HL-60/S4 treated with retinoic acid at 250 ng/mL for 4 days and 3 days (cell line): ENCODE data around the gene SARNP.

Experiments used
- in situ Hi-C: fragments of 300-500 bp; cut with MboI; formaldehyde crosslinking; loops from 2 replicates; pipeline ENCODE4 v1.7.0; 2022; ENCODE audit warnings: low sequenced_read_pairs

The SARNP gene

DNA sequence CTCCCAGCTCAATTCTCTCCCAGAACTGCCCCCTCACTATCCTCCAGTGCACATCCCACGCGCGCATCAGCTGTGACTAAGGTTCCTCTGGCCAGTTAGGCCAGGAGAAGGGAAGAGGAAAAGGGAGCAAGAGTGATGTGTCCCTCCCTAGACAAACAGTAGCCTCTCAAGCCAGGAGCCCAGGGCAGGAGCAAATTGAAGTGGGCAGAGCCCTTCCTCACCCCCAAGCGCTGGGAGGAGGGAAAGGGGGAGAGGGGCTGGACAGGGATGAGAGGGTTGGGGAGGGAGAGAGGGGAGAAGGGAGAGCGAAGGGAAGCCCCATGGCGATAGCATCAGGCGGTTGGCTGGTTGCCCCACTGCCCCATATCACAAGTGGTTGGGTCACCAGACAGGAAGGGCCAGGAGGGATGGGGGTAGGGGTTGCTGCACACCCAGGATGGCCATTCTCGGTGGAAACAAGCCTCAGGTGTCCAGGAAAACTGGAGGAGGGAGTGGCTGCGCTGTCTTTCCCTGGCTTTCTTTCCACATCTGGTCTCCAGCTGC, 89.8 kb downstream of the SARNP start:
- in situ Hi-C loops = no loop called here

DNA sequence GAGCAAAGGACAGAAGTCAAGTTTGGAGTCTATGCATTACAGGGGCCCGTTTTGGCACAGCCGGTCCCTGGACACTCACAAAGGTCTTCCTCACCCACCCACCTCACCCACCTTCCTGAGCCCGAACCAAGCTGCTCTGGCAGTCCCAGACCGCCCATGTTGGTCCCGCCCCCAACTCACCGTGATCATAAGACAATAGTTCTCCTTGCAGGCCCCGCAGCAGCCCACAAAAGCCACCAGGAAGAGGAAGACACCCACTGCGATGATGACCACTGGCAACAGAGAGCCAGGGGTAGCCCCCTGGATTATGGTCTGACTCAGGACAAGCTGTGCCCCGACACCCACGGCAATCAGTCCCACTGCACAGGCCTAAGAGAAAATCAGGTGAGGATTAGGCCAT, 90.6 kb downstream of the SARNP start:
- in situ Hi-C loops = no loop called here

DNA sequence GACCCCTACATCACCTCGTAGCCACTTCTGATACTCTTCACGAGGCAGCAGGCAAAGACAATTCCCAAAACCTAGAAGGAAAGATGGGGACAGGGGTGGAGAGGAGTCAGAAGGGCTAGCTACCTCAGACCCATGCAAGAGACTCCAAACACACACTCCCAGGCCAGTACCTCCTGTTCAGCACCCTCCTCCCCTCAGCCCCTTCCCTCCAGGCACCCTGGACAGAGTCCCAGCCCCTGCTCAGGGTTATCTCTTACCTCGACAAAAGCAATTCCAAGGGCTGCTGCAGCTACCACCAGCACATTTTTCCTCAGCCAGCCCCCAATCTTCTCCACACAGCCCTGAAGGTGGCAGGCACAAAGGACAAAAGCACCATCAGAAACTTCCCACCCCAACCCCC, 92.0 kb downstream of the SARNP start:
- in situ Hi-C loops = no loop called here

DNA sequence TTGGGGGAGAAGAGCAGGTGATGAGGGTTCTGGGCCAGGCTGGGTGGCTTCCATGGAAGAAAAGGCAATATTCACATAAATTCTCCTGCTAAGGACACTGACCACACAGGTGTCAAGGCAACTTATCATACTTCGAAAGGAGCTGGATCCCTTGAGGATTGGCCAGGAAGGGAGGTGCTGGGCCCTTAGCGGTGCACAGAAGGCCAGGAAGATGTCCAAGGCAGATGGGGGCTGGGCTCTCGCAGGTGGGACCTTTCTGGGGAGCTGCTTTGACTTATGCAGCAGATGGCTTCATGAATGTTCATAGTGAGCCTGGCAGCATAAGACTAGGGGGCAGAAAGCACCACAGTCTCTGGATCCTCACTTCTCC, 92.6 kb downstream of the SARNP start:
- in situ Hi-C loops = no loop called here

DNA sequence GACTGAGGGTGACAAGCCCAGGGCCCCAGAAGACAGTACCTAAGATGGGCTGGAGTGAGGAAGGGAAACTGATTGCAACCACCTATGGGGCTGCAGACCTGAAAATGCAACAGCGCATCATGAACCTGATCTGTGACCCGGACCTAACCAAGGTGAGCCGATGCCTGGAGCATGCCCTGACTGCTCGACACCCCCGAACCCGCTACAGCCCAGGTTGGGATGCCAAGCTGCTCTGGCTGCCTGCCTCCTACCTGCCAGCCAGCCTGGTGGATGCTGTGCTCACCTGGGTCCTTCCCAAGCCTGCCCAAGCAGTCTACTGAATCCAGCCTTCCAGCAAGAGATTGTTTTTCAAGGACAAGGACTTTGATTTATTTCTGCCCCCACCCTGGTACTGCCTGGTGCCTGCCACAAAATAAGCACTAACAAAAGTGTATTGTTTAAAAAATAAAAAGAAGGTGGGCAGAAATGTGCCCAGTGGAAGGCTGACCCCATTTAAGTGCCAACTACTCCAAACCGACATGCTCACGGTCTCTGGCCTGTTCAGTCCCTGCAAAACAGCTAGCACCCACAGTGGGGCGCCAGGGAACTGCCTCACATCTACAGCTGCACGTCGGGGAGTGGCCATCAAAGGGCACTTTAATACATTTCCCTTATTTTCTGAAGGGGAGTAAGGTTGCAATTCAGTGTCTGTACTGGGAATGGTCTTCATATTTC, 93.1 kb downstream of the SARNP start:
- in situ Hi-C loops = no loop called here

DNA sequence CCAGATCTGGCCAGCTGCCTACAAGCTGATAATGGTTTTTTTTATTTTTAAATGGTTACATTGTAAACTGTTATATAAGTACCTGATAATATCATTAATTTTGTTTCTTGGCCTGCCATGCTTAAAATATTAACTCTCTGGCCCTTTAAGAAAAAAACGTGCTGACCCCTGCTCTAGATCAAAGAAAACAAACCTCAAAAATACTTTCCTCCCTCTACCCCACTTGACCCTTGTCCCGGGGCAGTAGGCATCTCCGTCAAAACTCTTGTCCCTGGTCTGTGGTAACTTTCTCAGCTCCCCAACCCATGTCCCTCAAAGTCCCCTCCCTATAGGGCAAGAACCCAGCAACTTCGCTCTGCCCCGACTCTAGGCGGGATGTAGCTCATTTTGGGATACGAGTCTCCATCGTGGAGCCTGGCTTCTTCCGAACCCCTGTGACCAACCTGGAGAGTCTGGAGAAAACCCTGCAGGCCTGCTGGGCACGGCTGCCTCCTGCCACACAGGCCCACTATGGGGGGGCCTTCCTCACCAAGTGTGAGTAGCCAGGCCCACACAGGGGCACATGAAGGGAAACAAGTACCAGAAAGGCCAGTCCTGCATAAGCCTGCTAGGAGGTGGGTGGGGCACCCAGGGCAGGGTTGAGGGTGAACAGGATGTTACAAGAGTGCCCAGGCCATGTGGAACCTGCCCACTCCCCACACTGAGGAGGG, 93.9 kb downstream of the SARNP start:
- in situ Hi-C loops = no loop called here

DNA sequence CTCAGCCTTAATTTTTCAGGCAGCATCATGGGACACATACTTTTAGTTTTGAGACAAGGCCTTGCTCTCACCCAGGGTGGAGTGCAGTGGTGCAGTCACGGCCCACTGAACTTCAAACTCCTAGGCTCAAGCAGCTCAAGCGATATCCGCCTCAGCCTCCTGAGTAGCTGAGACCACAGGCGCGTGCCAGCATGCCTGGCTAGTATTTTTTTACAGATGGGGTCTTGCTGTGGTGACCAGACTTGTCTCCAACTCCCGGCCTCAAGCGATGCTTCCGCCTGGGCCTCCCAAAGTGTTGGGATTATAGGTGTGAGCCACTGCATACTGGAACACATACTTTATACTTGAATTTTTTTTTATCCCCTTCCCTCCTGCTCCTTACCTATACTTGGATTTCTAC, 94.6 kb downstream of the SARNP start:
- in situ Hi-C loops = no loop called here

DNA sequence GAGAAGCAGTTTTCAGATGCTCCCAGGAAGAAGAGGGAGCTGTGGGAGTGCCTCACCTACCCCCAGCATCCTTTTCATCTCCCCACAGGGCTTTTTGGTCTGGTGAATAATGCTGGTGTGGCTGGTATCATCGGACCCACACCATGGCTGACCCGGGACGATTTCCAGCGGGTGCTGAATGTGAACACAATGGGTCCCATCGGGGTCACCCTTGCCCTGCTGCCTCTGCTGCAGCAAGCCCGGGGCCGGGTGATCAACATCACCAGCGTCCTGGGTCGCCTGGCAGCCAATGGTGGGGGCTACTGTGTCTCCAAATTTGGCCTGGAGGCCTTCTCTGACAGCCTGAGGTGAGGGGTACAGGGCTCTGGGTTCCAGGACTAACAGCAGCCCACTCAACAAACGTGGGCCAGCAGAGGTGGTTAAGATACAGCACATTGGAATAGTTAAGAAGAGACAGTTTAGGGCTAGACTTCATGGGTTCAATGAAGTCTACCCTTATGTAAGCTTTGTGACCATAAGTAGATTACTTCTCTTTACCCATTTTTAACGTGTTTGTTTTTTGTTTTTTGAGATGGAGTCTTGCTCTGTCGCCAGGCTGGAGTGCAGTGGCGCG, 95.8 kb downstream of the SARNP start:
- in situ Hi-C loops = no loop called here

DNA sequence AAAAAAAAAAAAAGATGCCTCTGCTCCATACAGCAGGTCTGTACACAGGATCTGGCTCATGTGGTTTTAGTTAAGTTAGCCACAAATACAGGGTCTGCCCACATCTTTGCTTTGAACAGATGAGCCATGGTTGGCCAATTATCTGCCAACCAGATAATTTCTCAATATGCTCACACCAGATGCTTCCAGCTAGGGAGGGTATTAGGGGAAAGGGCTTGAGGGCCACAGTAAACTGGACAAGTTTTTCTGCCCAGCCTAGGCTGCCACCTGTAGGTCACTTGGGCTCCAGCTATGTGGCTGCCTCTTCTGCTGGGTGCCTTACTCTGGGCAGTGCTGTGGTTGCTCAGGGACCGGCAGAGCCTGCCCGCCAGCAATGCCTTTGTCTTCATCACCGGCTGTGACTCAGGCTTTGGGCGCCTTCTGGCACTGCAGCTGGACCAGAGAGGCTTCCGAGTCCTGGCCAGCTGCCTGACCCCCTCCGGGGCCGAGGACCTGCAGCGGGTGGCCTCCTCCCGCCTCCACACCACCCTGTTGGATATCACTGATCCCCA, 96.6 kb downstream of the SARNP start:
- in situ Hi-C loops = no loop called here

DNA sequence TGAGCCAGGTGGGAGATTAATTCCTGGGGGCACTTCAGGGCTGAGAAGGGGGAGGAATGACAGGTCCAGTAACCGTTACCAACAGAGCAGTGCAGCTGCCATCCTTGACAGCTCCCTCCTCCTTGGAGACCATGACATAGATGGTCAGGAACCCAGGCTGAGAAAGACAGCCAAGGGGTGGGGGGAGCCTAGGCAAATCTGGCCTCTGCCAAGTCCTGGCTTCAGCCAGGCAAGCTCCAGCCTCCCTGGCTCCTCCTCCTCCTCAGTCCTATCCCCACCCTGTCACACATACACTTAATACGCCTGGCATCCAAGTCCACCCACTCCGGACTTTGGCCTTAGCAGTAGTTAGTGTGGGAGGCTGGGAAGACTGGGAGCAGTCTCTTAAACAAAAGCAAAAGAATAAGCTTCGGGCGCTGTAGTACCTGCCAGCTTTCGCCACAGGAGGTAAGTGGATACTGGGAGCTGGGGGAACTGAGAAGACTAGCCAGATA, 97.4 kb downstream of the SARNP start, which contains the start of gene RDH5:
Gene RDH5, plus strand, starts transcription at position 323 of the 494 bp plus-strand sequence. CDS start 792 bp downstream, outside the sequence.
- in situ Hi-C loops = no loop called here

DNA sequence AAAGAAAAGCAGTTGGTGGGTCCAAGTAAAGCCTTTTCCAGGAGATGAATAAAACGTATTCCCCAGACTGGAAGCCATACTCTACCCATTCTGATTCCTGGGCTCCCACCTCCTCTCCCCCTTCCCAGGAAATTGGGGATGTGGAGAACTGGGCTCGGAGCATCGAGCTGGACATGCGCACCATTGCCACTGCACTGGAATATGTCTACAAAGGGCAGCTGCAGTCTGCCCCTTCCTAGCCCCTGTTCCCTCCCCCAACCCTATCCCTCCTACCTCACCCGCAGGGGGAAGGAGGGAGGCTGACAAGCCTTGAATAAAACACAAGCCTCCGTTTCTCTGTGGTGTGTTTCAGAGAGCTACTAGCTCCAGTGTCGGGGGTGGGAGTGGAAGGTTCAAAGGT, 98.2 kb downstream of the SARNP start:
- in situ Hi-C loops = no loop called here

DNA sequence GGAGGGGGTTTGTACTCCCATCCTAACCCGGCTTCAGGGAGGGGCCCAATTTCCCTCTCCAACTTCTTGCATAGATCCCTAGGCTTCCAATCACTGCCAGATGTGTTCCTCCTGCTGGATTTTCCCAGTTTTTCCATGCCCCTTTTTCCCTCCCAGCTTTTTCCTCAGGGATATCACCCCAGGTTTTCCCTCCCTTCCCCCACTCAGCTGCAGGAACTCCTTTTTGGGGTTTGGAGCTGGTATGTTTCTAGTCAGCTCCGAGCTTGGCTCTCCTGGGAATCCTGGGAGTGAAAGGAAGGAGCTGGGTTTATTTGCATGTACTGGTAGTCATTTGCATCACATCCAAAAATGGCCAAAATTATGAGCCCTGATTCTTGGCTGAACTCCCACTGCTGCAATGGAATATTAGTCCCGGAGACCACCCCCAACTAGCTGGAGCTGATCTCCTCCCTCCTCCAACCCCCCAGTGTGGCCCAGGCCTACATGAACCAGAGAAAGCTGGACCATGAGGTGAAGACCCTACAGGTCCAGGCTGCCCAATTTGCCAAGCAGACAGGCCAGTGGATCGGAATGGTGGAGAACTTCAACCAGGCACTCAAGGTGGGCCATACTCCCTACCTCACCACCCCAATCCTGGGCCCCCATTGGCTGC, 98.8 kb downstream of the SARNP start:
- in situ Hi-C loops = no loop called here

DNA sequence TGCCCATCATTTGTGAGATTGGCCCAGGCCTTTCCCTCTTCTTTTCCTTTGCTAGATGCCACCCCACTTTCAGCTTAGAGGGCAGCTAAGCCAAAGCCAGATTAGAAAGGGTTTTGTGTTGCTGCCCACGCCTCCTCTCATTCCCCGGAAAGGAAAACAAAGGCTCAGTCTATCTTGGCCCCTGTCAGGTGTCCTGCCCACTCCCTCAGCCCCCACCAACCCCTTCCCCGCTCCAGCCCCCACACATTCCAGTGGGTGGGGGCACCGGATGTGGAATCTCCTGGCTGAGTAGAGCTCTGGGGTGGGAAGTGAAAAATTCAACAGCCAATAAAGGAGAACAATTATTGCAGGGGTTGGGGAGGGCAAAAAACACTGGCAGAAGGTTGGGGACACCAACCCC, 99.5 kb downstream of the SARNP start:
- in situ Hi-C loops = no loop called here

DNA sequence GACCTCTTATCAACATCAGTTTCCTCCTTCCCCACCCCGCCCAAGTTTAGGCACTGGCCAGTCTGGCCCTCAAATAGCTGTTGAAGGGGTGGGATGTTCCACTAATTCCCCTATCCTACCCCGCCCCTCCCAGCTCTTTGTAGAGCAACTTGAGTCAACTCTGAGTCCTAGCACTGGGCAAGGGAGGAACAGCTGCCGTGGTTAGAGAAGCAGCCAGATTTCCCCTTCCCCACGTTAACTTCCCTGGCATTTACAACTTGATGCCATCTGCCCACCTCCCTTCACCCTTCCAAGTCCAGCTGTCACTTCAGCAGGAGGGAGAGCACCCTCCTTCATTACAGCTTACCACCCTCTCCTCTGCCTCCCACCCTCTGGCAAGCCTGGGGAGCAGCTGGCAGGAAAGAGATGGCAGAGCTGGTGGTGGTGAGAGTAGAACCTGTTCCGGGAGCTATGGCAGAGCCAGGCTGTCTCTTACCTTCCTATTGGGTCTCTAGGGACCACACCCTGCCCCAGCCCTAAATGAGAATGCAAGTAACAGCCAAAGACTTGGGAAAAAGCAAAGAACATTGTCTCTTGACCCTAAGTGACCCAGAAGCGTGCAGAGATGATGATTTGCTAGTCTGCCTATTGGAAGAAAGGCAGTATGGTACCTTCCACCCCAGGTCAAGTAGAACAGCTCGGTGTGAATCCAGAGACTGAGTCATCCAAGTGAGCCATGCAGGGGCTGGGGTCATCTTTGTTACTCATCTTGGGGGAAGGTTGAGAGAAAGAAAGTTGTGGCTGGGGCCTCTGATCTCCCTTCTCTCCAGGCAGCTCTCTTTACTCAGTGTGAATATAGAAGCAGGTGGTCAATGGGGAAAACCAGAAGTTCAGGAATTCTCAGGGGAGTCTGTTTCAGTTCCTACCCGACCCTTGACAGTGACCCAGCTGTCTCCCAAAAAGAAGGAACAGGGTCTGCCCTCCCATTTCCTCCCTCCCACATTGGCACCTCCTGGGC, 100.2 kb downstream of the SARNP start:
- in situ Hi-C loops = no loop called here

DNA sequence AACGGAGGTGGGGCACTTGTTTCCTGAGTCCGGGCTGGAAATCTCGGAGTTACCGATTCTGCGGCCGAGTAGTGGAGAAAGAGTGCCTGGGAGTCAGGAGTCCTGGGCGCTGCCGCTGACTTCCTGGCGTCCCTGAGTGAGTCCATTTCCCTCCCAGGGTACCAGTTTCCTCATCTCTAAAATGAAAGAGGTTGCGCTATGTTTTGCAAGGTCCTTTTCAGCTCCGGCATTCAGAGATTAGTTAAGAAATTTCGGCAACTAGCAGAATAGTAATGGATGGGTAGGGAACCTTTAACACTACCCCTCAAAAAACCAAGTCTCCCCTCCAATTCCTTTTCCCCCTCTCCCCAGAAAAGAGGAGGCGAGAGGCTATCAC, 101.0 kb downstream of the SARNP start:
- in situ Hi-C loops = no loop called here

DNA sequence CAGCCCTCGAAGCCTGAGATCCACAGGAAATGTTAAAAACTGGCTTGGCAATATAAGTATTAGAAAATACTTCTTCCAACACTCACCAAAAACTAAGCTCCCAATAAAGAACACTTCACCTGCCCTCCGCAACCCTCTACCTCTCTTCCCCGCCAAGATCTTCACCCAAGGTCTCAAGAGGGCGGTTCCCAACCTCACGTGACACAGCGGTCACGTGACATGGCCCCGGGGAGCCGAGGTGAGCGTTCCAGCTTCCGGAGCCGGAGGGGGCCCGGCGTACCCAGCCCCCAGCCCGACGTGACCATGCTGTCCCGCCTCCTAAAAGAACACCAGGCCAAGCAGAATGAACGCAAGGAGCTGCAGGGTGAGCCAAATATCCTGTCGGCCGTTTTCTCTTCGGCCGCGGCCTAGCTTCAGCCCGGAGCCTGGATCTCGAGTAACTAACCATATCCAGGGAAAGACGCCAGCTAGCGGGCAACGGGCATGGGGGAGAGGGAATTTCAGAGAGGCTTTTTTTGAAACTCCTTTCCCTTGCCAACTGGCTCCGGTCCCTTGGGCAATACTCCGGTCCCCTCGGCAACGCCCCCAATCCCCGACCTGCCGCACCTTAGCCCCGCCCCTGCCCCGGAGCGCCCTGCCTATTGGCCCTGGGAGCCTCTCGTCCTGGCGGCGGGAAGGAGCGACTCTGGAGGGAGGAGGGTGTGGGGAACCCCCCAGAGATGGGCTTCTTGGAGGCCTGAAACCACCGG, 101.5 kb downstream of the SARNP start, which contains the start of gene BLOC1S1:
Gene BLOC1S1, plus strand, starts transcription at position 214 of the 749 bp plus-strand sequence. Its CDS starts 6 bp downstream, at position 220.
- in situ Hi-C loops = no loop called here

DNA sequence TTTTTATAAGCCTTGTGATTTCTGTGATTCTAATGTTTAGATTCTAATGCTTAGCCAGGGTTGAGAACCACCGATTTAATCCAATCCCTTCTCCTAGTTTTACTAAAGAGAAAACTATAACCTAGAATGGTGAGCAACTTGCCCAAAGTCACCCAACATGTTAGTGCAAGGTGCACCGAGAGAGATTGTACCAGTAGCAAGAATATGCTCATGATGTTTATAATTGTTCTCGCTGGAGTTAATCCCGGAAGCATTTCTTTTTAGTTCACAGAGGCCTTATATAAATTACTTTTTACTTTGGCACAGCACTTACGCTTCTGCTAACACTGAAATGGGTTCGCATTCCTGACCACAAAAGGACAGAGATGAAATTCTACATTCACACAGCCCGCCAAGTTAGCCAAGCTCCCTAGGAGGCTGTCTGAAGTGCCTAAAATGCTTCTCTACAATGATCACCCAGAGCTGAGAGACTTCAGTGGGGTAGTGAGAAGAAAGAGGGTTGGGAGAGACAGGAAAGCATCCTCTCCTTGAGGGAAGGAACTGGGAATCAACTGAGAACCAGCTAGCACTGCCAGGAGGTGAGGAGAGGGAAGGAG, 102.3 kb downstream of the SARNP start:
- in situ Hi-C loops = no loop called here

DNA sequence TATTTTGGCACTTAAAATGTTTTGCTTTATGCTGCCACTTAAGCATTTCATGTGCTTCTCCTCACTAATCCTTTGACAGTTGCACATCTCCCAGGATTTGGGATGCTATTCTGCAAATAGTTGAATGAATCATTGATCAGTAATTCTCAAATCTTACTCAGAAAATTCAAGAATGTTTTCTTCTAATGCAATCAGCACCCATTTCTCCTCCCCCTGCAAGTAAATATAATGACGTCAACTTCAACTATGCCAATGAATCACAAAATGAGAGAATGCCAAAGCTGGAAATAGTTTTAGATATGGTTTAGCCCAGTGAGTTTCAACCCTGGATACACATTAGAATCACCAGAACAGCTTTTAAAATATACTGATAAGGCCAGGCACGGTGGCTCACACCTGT, 103.8 kb downstream of the SARNP start:
- in situ Hi-C loops = no loop called here
